Pancreas (tissue), 10 donors: Measurements from ENCODE around the gene EPN2. TPM values are rescaled to one million over a fixed set of nuclear protein-coding genes. Genes with fewer than 3 reads are reported as not detected.

Experiments used
- ATAC-seq, 4 donors: fragments of 200-7000 bp; cut with Tn5 transposase; one replicate each; pipeline versions ENCODE4 v1.8.0 to v1.9.1; 2020; ENCODE audit warnings: mild to moderate bottlenecking in 4 of 4, moderate library complexity in 4 of 4
- DNase-seq, 6 donors: peaks; one replicate each; pipeline ENCODE4 v3.0.0-alpha.2; 2020
- FAIRE-seq: peaks from 2 replicates; lab custom pipeline; 2012; peaks lifted over from hg19 to GRCh38; lab: Jason Lieb, UNC
- H3K27ac ChIP-seq, 4 donors: fragments of 200-600 bp; sonication (generic); 1 replicate in 3 of 4; 2 replicates in 1 of 4; pipeline versions ENCODE4 v1.5.0 to v1.8.0; 2020
- H3K27me3 ChIP-seq, 4 donors: fragments of 200-600 bp; one replicate each; pipeline ENCODE4 v1.8.0; 2021
- H3K36me3 ChIP-seq, 3 donors: fragments of 200-600 bp; sonication (generic) in 1 of 3; one replicate each; pipeline versions ENCODE4 v1.5.0 to v1.8.0; 2020 to 2021
- H3K4me1 ChIP-seq, 3 donors: fragments of 200-600 bp; one replicate each; pipeline ENCODE4 v1.8.0; 2021
- H3K4me3 ChIP-seq, 4 donors: fragments of 200-600 bp; sonication (generic) in 2 of 4; one replicate each; pipeline versions ENCODE4 v1.5.0 to v1.8.0; 2020 to 2021
- H3K9me3 ChIP-seq, 4 donors: fragments of 200-600 bp; one replicate each; pipeline ENCODE4 v1.8.0; 2021
- WGBS, 2 donors: extraction: QIAGEN DNeasy Blood & Tissue Kit; methylation state at CpG; one replicate each; pipeline ENCODE4 v1.1.7; 2013; 5-methylcytosine and 5-hydroxymethylcytosine counted together
- intact Hi-C, 3 donors: fragments of 100-400 bp; cut with DNase I; formaldehyde crosslinking; loops; one replicate each; pipeline versions ENCODE4 v1.11.1 to v1.14.2; 2022
- polyA plus RNA-seq, 2 donors: library from polyadenylated mRNA; stranded (reverse); fragments of 200-250 nt; gene quantifications; one replicate each; pipeline ENCODE4 v1.2.3, GENCODE V29; 2013
- total RNA-seq, 6 donors: library from RNA; stranded (reverse); fragmentation: NEBNext Ultra II Directional in 4 of 6; extraction: Animal tissue kit (Norgen Biotek cat#: 25700) in 4 of 6; gene quantifications; one replicate each; pipeline versions ENCODE4 v1.2.1 to v1.2.4, GENCODE V29; 2021 to 2023
- TF ChIP-seq, protein P1 (sequence below), 4 donors: fragments of 200-600 bp; sonication (generic) in 3 of 4; IDR thresholded peaks; one replicate each; pipeline versions ENCODE4 v1.5.0 to v1.8.0; 2021; ENCODE audit warnings: antibody characterized with exemption in 4 of 4
- donor health status: healthy with polysubstance abuse.
- donor health status: DM: no; HTN: no; CAD: no; lungs with moderate emphysema.
- donor health status: DM: no; HTN: no; CAD: no.
- donor health status: control.
- donor health status: control.
- donor health status: Bipolar disorder and iron deficiency.
- donor health status: DM: yes; HTN: yes; CAD: no.
- donor health status: DM: no; HTN: no; CAD: no.
- donor health status: DM: no; HTN: no; CAD: no.
- donor health status: DM: yes; HTN: yes; CAD: no.

EPN2 gene
- total and polyA plus RNA-seq, 8 donors: 13.4 to 29.4 (median 15.7) TPM

DNA sequence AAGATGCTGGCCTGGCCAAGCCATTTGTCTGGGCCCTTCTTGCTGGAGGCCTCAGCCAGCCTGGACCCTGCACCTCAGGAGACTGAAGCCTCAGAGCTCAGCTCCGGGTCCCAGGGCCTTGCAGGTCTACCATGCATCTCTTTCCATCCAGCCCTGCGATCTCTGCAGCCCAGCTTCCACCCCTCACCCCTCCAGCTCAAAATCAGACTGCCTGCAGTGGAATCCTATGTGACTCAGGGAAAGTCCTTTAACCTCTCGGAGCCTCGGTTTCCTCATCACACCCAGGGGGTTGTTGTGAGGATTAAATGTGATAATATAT, 128.3 kb downstream of the EPN2 start:
- no peaks in the 10 kb centered on the region for H3K36me3 ChIP-seq
- FAIRE-seq (no peak), DNase-seq (no peak), ATAC-seq (no peak)
- intact Hi-C loops: loop anchor here in 2 of 3 donors (5.0 to 10.0 kb wide), 4 partner anchors 49 to 399 kb away; partner anchors contain the start of gene RNF112 (in 1 of the 2)
- no peak overlapping the region for H3K4me3 ChIP-seq
- WGBS, 2 donors: 86 to 87% methylated on average over 4 of the region's 4 CpGs
- no peaks in the 10 kb centered on the region for H3K27me3 ChIP-seq
- peaks cover 0 to 5% (median 0%) of the 10 kb centered on the region in 3 donors for H3K4me1 ChIP-seq
- TF ChIP-seq, protein P1, sequence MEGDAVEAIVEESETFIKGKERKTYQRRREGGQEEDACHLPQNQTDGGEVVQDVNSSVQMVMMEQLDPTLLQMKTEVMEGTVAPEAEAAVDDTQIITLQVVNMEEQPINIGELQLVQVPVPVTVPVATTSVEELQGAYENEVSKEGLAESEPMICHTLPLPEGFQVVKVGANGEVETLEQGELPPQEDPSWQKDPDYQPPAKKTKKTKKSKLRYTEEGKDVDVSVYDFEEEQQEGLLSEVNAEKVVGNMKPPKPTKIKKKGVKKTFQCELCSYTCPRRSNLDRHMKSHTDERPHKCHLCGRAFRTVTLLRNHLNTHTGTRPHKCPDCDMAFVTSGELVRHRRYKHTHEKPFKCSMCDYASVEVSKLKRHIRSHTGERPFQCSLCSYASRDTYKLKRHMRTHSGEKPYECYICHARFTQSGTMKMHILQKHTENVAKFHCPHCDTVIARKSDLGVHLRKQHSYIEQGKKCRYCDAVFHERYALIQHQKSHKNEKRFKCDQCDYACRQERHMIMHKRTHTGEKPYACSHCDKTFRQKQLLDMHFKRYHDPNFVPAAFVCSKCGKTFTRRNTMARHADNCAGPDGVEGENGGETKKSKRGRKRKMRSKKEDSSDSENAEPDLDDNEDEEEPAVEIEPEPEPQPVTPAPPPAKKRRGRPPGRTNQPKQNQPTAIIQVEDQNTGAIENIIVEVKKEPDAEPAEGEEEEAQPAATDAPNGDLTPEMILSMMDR (IDR thresholded peaks at IDR 0.05): no peak
- H3K27ac ChIP-seq: no peak overlapping the region
- H3K9me3 ChIP-seq: no peaks in the 10 kb centered on the region

DNA sequence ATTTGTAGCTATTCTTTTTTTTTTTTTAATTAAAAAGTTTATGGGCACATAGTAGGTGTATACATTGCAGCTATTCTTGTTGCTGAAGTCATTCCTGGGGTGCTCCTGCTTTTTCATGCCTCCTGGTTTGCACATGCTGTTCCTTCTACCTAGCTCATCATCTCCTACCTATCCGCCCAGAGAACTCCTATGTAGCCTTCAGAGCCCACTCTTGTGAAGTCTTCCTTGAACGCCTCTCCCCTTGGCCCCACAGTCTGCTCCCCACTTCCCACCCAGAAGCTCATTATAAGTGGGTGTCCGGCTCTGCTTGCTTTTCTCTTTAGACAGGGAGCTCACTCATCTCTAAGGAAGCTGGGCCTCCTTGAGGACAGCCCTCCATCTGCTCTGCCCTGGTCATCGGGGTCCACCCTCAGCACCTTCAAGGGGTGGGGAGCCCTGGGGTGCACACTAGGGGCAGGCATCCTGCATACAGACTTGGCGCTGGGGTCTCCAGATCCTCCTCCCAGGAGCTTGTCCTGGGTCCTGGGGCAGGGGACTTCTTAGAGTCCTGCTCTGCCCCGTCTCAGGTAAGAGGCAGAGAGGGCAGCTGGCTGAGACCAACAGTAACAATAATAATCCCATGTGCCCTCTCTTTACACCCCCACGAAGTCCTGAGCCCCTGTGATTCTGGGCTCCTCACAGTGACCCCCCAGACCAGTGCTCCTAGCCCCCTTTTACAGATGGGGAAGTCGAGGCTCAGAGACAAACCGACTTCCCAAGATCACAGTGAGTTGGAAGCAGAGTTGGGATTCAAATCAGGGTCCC, 128.9 kb downstream of the EPN2 start:
- no peak for FAIRE-seq
- WGBS, 2 donors: 76 to 87% methylated on average over 9 of the region's 9 CpGs

DNA sequence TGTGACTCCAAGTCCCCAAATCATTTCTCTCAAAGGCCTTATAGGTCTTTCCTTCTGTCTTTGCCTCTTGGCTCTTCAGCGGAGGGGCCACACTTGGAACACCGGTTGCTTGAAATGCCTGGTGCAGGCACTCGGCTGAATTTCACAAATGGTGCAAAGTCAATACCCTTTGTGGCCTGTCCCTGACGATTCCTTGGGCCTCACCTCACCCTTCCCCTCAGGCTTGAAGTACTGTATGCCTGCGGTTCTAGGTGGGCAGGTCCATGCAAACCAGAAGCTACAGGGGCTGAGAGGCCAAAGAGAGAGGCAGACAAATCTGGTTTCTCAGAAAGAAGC, 129.4 kb downstream of the EPN2 start:
- intact Hi-C loops: loop anchor here in 2 of 3 donors (5.0 to 10.0 kb wide), 4 partner anchors 48 to 398 kb away; partner anchors contain the start of gene RNF112 (in 1 of the 2)
- Histone ChIP-seq H3K27me3 (no peaks in the 10 kb centered on the region), H3K4me3 (no peak overlapping the region), H3K9me3 (no peaks in the 10 kb centered on the region), H3K36me3 (no peaks in the 10 kb centered on the region), H3K4me1 (peaks cover 0 to 5% (median 0%) of the 10 kb centered on the region in 3 donors), H3K27ac (no peak overlapping the region)
- DNase-seq: peak in 1 of 6 donors; percentile 13
- no peak for FAIRE-seq
- ATAC-seq: no peak
- TF ChIP-seq, protein P1 (IDR thresholded peaks at IDR 0.05): no peak
- WGBS, 2 donors: 77 to 80% methylated on average over 5 of the region's 5 CpGs

More for the DNA sequence above, 128.9 kb downstream of the EPN2 start:
- Histone ChIP-seq H3K4me1 (peaks cover 0 to 5% (median 0%) of the 10 kb centered on the region in 3 donors), H3K27ac (no peak overlapping the region), H3K4me3 (no peak overlapping the region), H3K27me3 (no peaks in the 10 kb centered on the region), H3K36me3 (no peaks in the 10 kb centered on the region), H3K9me3 (no peaks in the 10 kb centered on the region)
- intact Hi-C loops: loop anchor here in 2 of 3 donors (5.0 to 10.0 kb wide), 4 partner anchors 49 to 399 kb away; partner anchors contain the start of gene RNF112 (in 1 of the 2)
- DNase-seq: peak in 1 of 6 donors; percentile 47
- TF ChIP-seq, protein P1 (IDR thresholded peaks at IDR 0.05): no peak
- ATAC-seq: no peak

DNA sequence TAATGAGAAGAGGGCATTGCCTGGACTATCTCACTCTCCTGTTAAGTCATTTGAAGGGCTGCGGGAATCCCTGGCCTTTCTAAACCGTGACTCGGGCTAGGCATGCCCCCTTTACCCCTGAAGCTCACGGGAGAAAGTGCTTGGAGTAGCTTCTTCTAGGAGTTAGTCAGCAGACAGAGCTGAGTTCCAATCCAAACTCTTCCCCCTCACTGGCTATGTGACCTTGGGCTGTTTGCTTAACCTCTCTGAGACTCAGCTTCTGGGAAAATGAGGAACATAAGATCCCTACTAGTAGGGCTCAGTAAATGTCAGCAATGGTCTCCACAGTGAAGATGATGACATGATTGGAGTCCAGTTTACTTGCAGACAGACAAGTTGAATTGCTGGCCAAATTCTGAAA, 131.1 kb downstream of the EPN2 start:
- H3K4me1 ChIP-seq: peaks cover 0 to 2% (median 0%) of the 10 kb centered on the region in 3 donors
- no peaks in the 10 kb centered on the region for H3K9me3 ChIP-seq
- no peak overlapping the region for H3K27ac ChIP-seq
- ATAC-seq (no peak), DNase-seq (no peak), FAIRE-seq (no peak)
- no peak overlapping the region for H3K4me3 ChIP-seq
- no peaks in the 10 kb centered on the region for H3K27me3 ChIP-seq
- WGBS, 2 donors: 79 to 85% methylated on average over 4 of the region's 4 CpGs
- H3K36me3 ChIP-seq: no peaks in the 10 kb centered on the region
- intact Hi-C loops: loop anchor here in 2 of 3 donors (5.0 to 10.0 kb wide), 4 partner anchors 47 to 397 kb away; partner anchors contain the start of gene RNF112 (in 1 of the 2)
- TF ChIP-seq, protein P1 (IDR thresholded peaks at IDR 0.05): no peak
